HG03139 (cell line): ENCODE results near the gene C1orf167.

Experiments used
- ATAC-seq: cut with Tn5 transposase; IDR thresholded peaks from one replicate; pipeline ENCODE4 v1.9.1; 2021; ENCODE audit not compliant: unreplicated experiment

Gene C1orf167

DNA sequence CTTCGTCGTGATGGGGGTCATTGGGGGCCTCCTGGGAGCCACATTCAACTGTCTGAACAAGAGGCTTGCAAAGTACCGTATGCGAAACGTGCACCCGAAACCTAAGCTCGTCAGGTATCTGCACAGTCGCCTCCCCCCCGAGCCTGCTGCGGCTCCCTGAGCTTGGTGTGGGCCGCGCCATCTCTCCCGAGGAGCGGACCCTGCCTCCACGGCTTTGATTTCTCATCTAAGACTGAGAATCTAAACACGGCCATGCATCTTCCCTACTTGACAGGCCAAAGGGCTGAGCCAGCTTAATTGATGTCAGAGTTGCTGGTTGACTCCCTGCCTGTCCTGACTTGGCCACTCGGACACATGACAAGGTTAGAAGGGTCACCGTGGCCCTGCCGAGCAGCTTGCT, 66.5 kb downstream of the C1orf167 start:
- ATAC-seq, result no peak

DNA sequence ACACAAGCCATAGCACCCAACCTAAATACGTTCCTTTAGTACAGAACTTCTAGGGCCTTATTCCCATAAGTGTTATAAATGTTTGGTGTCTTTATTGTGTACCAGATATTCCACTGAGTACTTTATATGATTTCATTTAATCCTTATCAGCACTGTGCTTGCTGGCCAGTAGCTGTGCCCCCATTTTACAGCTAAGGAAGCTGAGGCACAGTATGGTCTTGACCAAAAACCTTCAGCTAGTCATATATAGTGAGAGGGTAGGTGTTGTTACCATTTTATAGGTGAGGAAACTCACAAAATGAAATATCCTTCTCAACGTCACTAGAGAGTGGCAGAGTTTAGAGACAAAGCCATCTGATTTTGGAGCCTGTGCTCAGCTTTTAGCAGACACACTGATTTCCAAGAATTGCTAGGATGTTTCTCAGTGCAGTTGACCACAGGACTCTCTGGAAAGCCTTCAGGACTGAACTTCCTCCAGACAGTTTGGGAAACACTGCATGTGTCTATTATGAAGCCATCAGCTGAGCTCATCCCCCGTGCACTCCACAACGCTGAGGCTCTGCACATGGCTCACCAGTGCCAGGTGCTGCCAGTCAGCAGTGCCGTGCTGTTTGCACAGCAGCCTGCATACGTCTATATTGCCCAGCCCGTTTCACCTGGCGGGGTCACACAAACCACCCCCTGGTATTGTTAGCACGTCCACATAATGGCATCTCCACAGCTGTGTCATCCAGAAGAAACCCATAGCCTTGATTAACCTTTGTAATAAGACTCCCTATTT, 70.1 kb downstream of the C1orf167 start:
- no peak for ATAC-seq

DNA sequence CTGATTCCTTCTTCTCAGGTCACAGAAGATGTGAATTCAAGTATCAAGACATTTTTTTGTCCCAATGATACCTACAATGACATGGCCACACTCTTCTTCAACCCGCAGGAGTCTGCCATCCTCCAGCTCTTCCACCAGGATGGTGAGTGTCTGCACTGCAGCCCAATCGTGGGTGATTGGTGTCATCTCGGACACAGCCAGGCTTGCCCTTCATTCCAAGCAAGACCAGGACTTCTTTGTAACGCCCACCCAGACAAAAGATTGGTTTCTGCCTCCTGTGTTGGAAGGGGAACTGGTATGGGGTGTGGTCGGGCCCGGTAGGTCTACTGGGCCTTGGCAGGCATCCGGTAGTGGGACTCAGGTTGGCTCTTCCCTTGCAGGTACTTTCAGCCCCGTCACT, 71.5 kb downstream of the C1orf167 start:
- no peak for ATAC-seq

DNA sequence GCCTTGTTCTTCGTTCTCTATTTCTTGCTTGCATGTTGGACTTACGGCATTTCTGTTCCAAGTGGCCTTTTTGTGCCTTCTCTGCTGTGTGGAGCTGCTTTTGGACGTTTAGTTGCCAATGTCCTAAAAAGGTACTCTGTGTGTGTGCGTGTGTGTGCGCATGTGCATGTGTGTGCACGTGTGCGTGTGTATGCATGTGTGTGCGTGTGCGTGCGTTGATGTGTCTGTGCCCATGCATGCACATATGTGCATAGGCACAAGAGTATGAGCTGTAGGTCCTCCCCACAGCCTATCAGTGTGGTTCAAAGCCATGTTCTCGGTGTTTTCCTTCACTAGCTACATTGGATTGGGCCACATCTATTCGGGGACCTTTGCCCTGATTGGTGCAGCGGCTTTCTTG, 71.9 kb downstream of the C1orf167 start:
- ATAC-seq, result no peak

DNA sequence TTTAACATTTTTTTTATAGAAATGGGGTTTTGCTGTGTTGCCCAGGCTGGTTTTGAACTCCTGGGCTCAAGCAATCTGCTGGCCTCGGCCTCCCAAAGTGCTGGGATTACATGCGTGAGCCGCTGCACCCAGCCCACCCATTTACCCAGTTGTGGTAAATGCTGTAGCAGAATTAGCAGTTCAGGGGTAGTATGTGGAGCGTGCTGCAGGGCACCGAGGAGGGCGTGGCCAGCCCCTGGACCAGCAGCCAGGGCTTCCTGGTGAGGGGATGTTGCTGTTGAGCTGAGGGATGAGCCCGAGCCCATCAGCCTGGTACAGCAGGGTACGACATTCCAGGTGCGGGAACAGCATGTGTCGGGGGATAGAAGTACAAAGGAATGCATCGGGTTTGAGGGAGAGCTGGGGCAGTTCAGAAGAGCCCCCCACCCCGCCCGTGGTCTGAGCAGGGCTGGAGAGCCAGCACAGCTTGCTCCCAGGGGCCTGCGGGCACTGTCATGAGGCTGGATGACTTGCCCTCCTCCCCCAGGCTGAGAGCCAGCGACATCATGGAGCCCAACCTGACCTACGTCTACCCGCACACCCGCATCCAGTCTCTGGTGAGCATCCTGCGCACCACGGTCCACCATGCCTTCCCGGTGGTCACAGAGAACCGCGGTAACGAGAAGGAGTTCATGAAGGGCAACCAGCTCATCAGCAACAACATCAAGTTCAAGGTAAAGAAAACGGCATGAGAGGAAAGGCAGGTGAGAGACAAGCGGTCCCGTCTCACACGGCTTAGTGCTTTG, 73.6 kb downstream of the C1orf167 start:
- ATAC-seq, result no peak

DNA sequence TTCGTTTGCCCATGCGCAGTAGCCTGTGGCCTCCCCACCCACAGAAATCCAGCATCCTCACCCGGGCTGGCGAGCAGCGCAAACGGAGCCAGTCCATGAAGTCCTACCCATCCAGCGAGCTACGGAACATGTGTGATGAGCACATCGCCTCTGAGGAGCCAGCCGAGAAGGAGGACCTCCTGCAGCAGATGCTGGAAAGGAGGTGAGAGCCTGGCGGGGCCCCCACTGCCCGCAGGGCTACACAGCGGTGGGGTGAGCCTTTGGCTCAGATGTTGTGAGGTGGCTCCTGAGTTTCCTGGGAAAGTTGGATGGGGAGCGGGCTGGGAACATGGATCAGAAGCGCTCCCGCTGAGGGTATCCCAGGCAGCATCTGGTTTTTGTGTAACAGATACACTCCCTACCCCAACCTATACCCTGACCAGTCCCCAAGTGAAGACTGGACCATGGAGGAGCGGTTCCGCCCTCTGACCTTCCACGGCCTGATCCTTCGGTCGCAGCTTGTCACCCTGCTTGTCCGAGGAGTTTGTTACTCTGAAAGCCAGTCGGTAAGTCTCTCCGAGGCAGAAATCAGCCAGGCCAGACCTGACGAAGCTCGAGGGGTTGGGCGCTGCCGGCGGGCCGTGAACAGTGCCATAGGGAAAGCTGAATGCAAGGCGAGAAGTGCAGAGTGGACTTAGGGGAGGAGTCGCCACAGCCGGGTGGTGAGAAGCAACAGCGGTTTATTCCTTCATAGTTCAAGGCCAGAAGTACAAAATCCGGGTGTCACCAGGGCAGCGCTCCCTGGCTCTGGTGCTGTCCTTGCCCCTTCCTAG, 75.2 kb downstream of the C1orf167 start:
- ATAC-seq, result no peak

DNA sequence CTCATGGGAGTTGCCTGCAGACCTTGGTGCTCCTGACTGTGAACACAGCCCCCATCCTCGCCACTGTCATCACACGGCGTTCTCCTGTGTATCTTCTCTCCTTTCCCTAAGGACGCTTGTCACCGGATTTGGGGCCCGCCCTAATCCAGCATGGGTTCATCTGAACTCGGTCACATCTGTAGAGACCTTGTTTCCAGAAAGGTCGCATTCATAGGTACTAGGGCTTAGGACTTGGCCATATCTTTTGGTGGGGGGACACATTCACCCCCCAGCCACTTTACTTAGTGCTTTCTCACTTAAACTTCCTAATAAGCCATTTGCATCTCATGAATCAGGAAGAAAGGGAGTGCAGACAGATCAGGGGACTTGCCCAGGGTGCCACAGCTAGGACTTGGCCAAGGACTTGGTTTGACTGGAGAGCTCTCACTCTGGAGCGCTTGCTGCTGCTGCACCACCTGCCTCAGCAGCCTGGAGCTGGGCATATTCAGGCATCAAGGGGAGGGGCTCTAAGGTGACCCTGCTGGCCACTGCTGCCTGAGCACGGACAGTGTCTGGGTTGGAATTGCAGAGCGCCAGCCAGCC, 75.9 kb downstream of the C1orf167 start:
- no peak for ATAC-seq

DNA sequence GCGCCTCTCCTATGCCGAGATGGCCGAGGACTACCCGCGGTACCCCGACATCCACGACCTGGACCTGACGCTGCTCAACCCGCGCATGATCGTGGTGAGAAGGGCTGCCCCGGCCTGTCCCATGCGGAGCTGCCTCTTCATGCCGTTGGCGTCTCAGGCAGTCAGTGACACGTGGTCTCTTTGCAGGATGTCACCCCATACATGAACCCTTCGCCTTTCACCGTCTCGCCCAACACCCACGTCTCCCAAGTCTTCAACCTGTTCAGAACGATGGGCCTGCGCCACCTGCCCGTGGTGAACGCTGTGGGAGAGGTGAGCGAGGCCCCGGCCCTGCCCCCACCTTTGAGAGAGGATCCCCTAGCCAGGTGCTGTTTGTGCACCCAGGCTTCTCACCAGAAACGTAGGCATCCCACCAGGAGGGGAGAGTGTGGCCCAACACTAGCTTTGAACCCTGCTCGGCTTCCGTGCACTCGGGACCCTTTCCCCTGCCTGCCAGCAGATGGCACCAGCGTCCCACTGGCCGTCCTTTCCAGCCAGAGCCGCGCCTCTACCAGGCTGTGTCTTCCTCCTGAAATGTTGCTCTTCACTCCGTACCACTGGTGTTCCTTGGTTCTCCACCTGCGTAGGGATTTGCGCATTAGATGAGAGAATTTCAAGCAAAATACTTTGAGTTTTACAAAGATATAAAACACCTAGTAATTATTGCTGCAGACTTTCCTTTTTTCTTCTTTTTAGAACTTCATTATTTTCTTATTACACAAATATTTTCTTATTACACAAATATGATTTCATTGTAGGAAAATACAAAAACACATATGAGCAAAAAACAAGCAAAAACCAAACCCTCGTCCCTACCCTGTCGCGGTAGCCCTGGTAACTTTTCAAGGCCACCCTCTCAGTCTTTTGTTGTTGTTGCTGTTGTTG, 76.6 kb downstream of the C1orf167 start:
- no peak for ATAC-seq
